ENCODE data around the gene SCYL2. TPM values are rescaled to one million over a fixed set of nuclear protein-coding genes. Genes with fewer than 3 reads are reported as not detected.
"Not testable (repeated sequence)": the region's sequence is repeated elsewhere in the genome, so short reads cannot be mapped to it uniquely, and the experiment has no call there.

The SCYL2 gene
- total RNA-seq, 1 donor from 2014 or later = 53.9 TPM

GRCh38 chr12:100331871-100332270 is 64.9 kb downstream of the SCYL2 start:
- Mint-ChIP-seq H3K4me1 (ENCODE audit: low read depth) (no peaks in the 10 kb centered on the region), H3K9me3 (ENCODE audit: low read depth) (no peaks in the 10 kb centered on the region), H3K36me3 (ENCODE audit: low read depth) (peaks cover 34% of the 10 kb centered on the region), H3K27me3 (ENCODE audit: low read depth) (no peaks in the 10 kb centered on the region), H3K4me3 (ENCODE audit: unreplicated experiment) (no peak overlapping the region), H3K27ac (ENCODE audit: unreplicated experiment) (no peak overlapping the region)
- no peak for DNase-seq (ENCODE audit: low spot score)
- no peak for TF ChIP-seq CTCF (IDR thresholded peaks at IDR 0.05)

- no peaks in the 10 kb centered on the region for H3K4me1 Mint-ChIP-seq (ENCODE audit: low read depth)
- H3K9me3 Mint-ChIP-seq (ENCODE audit: low read depth) = no peaks in the 10 kb centered on the region
- no peak overlapping the region for H3K27ac Mint-ChIP-seq (ENCODE audit: unreplicated experiment)
- no peak for DNase-seq (ENCODE audit: low spot score)
- no peak for TF ChIP-seq CTCF (IDR thresholded peaks at IDR 0.05)
- H3K27me3 Mint-ChIP-seq (ENCODE audit: low read depth) = no peaks in the 10 kb centered on the region
- no peak overlapping the region for H3K4me3 Mint-ChIP-seq (ENCODE audit: unreplicated experiment)
- peaks cover 34% of the 10 kb centered on the region for H3K36me3 Mint-ChIP-seq (ENCODE audit: low read depth)
Observed at GRCh38 chr12:100332852-100333251, 65.9 kb downstream of the SCYL2 start.

GRCh38 chr12:100337299-100337698 is 70.3 kb downstream of the SCYL2 start:
- Mint-ChIP-seq H3K4me3 (ENCODE audit: unreplicated experiment) (no peak overlapping the region), H3K9me3 (ENCODE audit: low read depth) (peaks cover under 1% of the 10 kb centered on the region), H3K4me1 (ENCODE audit: low read depth) (no peaks in the 10 kb centered on the region), H3K27ac (ENCODE audit: unreplicated experiment) (no peak overlapping the region), H3K36me3 (ENCODE audit: low read depth) (peaks cover 25% of the 10 kb centered on the region), H3K27me3 (ENCODE audit: low read depth) (no peaks in the 10 kb centered on the region)
- no peak for DNase-seq (ENCODE audit: low spot score)
- TF ChIP-seq CTCF (IDR thresholded peaks at IDR 0.05) = no peak

GRCh38 chr12:100337727-100338126 is 70.8 kb downstream of the SCYL2 start:
- no peaks in the 10 kb centered on the region for H3K27me3 Mint-ChIP-seq (ENCODE audit: low read depth)
- H3K4me3 Mint-ChIP-seq (ENCODE audit: unreplicated experiment) = no peak overlapping the region
- H3K36me3 Mint-ChIP-seq (ENCODE audit: low read depth) = peaks cover 27% of the 10 kb centered on the region
- H3K9me3 Mint-ChIP-seq (ENCODE audit: low read depth) = peaks cover 3% of the 10 kb centered on the region
- no peak for TF ChIP-seq CTCF (IDR thresholded peaks at IDR 0.05)
- no peak for DNase-seq (ENCODE audit: low spot score)
- no peaks in the 10 kb centered on the region for H3K4me1 Mint-ChIP-seq (ENCODE audit: low read depth)
- no peak overlapping the region for H3K27ac Mint-ChIP-seq (ENCODE audit: unreplicated experiment)

GRCh38 chr12:100339071-100339470 is 72.1 kb downstream of the SCYL2 start:
- Mint-ChIP-seq H3K4me3 (ENCODE audit: unreplicated experiment) (no peak overlapping the region), H3K36me3 (ENCODE audit: low read depth) (peaks cover 25% of the 10 kb centered on the region), H3K27me3 (ENCODE audit: low read depth) (no peaks in the 10 kb centered on the region), H3K9me3 (ENCODE audit: low read depth) (peaks cover 3% of the 10 kb centered on the region), H3K27ac (ENCODE audit: unreplicated experiment) (no peak overlapping the region), H3K4me1 (ENCODE audit: low read depth) (no peaks in the 10 kb centered on the region)
- no peak for TF ChIP-seq CTCF (IDR thresholded peaks at IDR 0.05)
- DNase-seq (ENCODE audit: low spot score) = no peak

- H3K9me3 Mint-ChIP-seq (ENCODE audit: low read depth); H3K4me3 Mint-ChIP-seq (ENCODE audit: unreplicated experiment); H3K27ac Mint-ChIP-seq (ENCODE audit: unreplicated experiment); H3K4me1 Mint-ChIP-seq (ENCODE audit: low read depth); H3K27me3 Mint-ChIP-seq (ENCODE audit: low read depth); DNase-seq (ENCODE audit: low spot score): not testable (repeated sequence)
- peaks cover 10% of the 10 kb centered on the region for H3K36me3 Mint-ChIP-seq (ENCODE audit: low read depth)
Observed at GRCh38 chr12:100342897-100343296, 75.9 kb downstream of the SCYL2 start.

GRCh38 chr12:100344351-100344750 is 77.4 kb downstream of the SCYL2 start:
- not testable (repeated sequence) for H3K4me3 Mint-ChIP-seq (ENCODE audit: unreplicated experiment); DNase-seq (ENCODE audit: low spot score); H3K36me3 Mint-ChIP-seq (ENCODE audit: low read depth); H3K4me1 Mint-ChIP-seq (ENCODE audit: low read depth); H3K27ac Mint-ChIP-seq (ENCODE audit: unreplicated experiment); H3K9me3 Mint-ChIP-seq (ENCODE audit: low read depth); H3K27me3 Mint-ChIP-seq (ENCODE audit: low read depth)
